ENCODE data around the gene STAT5A. TPM values are rescaled to one million over a fixed set of nuclear protein-coding genes. Genes with fewer than 3 reads are reported as not detected.

The STAT5A gene
- total RNA-seq, 4 donors from 2014 or later = 11.2 to 80.0 (median 34.5) TPM

DNA sequence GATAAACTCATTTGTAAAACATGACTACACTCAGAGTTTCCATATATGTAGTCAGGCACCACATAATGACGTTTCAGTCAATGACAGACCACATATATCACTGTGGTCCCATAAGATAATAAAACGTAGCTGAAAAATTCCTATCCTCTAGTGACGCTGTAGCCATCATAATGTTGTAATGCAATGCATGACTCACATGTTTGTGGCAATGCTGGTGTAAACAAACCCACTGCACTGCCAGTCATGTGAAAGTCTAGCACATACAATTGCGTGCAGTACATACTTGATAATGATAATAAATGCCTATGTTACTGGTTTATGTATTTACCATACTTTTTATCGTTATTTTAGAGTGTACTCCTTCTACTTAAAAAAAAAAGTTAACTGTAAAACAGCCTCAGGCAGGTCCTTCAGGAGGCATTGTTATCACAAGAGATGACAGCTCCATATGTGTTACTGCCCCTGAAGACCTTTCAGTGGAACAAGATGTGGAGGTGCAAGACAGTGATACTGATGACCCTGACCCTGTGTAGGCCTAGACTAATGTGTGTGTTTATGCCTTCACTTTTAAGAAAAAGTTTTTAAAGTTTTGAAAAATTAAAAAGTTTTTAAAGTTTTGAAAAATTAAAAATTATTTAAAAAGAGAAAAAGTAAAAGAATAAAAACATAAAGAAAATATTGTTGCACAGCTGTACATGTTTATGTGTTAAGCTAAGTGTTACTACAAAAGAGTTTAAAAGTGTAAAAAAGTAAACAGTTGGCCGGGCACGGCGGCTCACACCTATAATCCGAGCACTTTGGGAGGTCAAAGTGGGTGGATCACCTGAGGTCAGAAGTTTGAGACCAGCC is 21.2 kb upstream of the STAT5A start:
- TF ChIP-seq, protein P1, sequence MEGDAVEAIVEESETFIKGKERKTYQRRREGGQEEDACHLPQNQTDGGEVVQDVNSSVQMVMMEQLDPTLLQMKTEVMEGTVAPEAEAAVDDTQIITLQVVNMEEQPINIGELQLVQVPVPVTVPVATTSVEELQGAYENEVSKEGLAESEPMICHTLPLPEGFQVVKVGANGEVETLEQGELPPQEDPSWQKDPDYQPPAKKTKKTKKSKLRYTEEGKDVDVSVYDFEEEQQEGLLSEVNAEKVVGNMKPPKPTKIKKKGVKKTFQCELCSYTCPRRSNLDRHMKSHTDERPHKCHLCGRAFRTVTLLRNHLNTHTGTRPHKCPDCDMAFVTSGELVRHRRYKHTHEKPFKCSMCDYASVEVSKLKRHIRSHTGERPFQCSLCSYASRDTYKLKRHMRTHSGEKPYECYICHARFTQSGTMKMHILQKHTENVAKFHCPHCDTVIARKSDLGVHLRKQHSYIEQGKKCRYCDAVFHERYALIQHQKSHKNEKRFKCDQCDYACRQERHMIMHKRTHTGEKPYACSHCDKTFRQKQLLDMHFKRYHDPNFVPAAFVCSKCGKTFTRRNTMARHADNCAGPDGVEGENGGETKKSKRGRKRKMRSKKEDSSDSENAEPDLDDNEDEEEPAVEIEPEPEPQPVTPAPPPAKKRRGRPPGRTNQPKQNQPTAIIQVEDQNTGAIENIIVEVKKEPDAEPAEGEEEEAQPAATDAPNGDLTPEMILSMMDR (IDR thresholded peaks at IDR 0.05) = no peak
- TF ChIP-seq POLR2A (IDR thresholded peaks at IDR 0.05) = no peak
- Histone ChIP-seq H3K27me3 (no peaks in the 10 kb centered on the region), H3K4me3 (no peak overlapping the region), H3K27ac (peak overlapping the region in 1 of 4 donors; percentile 4), H3K36me3 (no peaks in the 10 kb centered on the region), H3K4me1 (peaks cover 0 to 17% (median 0%) of the 10 kb centered on the region in 4 donors), H3K9me3 (no peaks in the 10 kb centered on the region)
- no peak for DNase-seq

DNA sequence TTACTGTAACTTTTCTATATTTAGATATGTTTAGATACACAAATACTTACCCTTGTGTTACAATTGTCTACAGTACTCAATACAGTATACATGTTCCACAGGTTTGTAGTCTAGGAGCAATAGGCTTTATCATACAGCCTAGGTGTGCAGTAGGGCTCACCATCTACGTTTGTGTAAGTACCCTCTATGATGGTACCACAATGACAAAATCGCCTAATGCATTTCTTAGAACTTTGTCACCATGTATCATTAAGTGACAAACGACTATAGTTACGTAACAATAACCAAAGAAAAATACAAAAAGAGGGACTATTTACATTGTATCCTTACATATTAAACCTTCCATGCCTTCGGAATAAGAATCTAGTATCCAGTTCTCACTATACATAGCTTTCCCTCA is 20.1 kb upstream of the STAT5A start:
- TF ChIP-seq, protein P1 (IDR thresholded peaks at IDR 0.05) = no peak
- TF ChIP-seq POLR2A (IDR thresholded peaks at IDR 0.05) = no peak
- no peak for DNase-seq
- Histone ChIP-seq H3K27ac (no peak overlapping the region), H3K36me3 (no peaks in the 10 kb centered on the region), H3K4me3 (no peak overlapping the region), H3K9me3 (no peaks in the 10 kb centered on the region), H3K4me1 (peaks cover 0 to 21% (median 0%) of the 10 kb centered on the region in 4 donors), H3K27me3 (no peaks in the 10 kb centered on the region)

DNA sequence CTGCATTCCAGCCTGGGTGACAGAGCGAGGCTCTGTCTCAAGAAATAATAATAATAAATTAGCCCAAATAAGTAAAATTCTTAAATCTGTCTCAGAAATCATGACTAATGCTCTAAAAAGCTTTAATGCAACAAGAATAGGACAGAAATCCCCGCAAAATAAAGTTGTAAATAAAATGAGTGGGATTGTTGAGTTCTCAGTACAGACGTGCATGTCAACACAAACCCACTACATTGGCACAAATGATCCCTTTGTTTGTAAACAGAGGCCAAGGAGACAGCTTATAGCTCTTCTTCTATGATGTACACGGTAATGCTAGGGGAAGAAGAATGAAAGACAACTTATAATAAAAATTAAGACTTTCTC is 18.1 kb upstream of the STAT5A start:
- TF ChIP-seq POLR2A (IDR thresholded peaks at IDR 0.05) = no peak
- TF ChIP-seq, protein P1 (IDR thresholded peaks at IDR 0.05) = no peak
- Histone ChIP-seq H3K9me3 (no peaks in the 10 kb centered on the region), H3K27me3 (no peaks in the 10 kb centered on the region), H3K4me3 (no peak overlapping the region), H3K4me1 (peaks cover 0 to 37% (median 0%) of the 10 kb centered on the region in 4 donors), H3K36me3 (no peaks in the 10 kb centered on the region), H3K27ac (no peak overlapping the region)
- DNase-seq = no peak

DNA sequence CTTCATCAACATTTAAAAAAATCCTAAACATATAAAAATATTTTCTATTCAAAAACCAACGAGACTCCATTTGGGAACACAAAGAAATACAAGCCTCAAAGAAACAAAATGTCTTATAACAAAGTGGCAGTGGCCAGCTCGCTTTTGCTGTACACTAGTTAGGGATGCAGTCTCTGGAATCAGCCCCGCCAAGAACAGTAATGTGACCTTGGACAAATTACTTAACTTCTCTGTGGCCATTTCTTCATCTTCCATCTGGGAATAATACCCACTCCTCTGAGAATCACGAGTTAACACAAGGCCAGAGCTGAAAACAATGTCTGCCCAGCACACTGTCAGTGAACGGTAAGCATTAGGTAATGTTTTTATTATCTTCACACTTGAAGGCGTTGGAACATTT is 17.7 kb upstream of the STAT5A start:
- H3K27me3 ChIP-seq = no peaks in the 10 kb centered on the region
- no peak overlapping the region for H3K27ac ChIP-seq
- H3K4me1 ChIP-seq = peaks cover 0 to 37% (median 0%) of the 10 kb centered on the region in 4 donors
- H3K4me3 ChIP-seq = no peak overlapping the region
- no peaks in the 10 kb centered on the region for H3K36me3 ChIP-seq
- TF ChIP-seq, protein P1 (IDR thresholded peaks at IDR 0.05) = no peak
- no peak for TF ChIP-seq POLR2A (IDR thresholded peaks at IDR 0.05)
- DNase-seq = no peak
- H3K9me3 ChIP-seq = no peaks in the 10 kb centered on the region

DNA sequence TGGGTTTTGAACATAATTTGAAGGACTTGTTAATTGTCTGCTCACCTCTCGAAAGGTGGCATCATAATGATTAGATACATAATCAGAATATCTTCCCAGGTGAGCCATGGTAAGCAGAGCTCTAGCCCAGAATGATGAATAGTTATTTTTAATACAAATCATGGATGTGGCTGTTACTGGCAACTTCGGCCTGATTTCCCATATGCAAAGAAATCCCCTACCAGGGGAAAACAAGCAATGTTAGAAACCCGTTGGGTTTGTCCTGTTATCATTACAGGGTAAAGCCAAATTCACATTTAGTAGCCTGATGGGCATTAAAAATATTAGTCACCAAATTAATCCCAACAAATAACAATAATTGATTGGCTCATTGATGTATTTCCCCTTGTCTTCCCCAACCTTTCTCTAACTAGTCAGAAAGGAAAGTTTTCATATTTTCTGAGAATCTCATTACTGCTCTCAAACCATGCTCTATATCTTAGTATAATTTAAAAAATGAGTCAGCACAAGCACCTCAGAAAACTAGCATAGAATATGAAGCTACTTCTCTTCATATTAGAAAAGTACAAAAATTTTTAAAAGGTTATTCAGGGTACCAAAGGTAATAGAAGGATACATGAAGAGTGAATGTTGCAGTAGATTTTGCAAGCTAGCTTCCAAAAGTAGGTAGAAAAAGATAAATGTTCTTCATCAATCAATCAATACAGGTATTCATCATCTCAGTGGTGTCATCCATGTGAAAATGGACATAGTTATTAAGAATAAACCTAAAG is 17.1 kb upstream of the STAT5A start:
- Histone ChIP-seq H3K4me1 (peaks cover 0 to 37% (median 0%) of the 10 kb centered on the region in 4 donors), H3K4me3 (no peak overlapping the region), H3K27ac (no peak overlapping the region), H3K36me3 (no peaks in the 10 kb centered on the region), H3K9me3 (no peaks in the 10 kb centered on the region), H3K27me3 (no peaks in the 10 kb centered on the region)
- TF ChIP-seq, protein P1 (IDR thresholded peaks at IDR 0.05) = no peak
- TF ChIP-seq POLR2A (IDR thresholded peaks at IDR 0.05) = no peak
- DNase-seq = no peak
